WERI-Rb-1 (cell line): ENCODE results near the gene CTDSP1.
A peak's percentile ranks its signal among the peaks of the same experiment; 100 is the strongest.

ENCODE experiments used
- DNase-seq: peaks from one replicate; pipeline ENCODE4 v3.0.0-alpha.2; 2020
- H3K27ac ChIP-seq: fragments of 250-450 bp; sonication (Bioruptor Pico); 2 replicates; pipeline ENCODE4 v1.5.1; 2020; ENCODE audit warnings: mild to moderate bottlenecking, moderate library complexity
- H3K27me3 ChIP-seq: fragments of 250-450 bp; sonication (Bioruptor Pico); 2 replicates; pipeline ENCODE4 v1.5.1; 2021; ENCODE audit warnings: mild to moderate bottlenecking, low read depth, moderate library complexity; ENCODE audit not compliant: insufficient read depth, severe bottlenecking
- H3K36me3 ChIP-seq: fragments of 250-450 bp; sonication (Bioruptor Pico); 2 replicates; pipeline ENCODE4 v1.5.1; 2020; ENCODE audit warnings: mild to moderate bottlenecking, moderate library complexity
- H3K4me3 ChIP-seq: 2 replicates; pipeline ENCODE4 v1.5.1; 2011; ENCODE audit warnings: low read depth, mild to moderate bottlenecking, control low read depth, low read length
- H3K9me3 ChIP-seq: fragments of 250-450 bp; sonication (Bioruptor Pico); 2 replicates; pipeline ENCODE4 v1.5.1; 2021; ENCODE audit warnings: mild to moderate bottlenecking, moderate library complexity; ENCODE audit not compliant: severe bottlenecking
- CTCF ChIP-seq: IDR thresholded peaks from 2 replicates; pipeline ENCODE4 v1.5.1; 2011; ENCODE audit warnings: low read depth, mild to moderate bottlenecking, control low read depth, inconsistent platforms, low read length

The CTDSP1 gene

DNA sequence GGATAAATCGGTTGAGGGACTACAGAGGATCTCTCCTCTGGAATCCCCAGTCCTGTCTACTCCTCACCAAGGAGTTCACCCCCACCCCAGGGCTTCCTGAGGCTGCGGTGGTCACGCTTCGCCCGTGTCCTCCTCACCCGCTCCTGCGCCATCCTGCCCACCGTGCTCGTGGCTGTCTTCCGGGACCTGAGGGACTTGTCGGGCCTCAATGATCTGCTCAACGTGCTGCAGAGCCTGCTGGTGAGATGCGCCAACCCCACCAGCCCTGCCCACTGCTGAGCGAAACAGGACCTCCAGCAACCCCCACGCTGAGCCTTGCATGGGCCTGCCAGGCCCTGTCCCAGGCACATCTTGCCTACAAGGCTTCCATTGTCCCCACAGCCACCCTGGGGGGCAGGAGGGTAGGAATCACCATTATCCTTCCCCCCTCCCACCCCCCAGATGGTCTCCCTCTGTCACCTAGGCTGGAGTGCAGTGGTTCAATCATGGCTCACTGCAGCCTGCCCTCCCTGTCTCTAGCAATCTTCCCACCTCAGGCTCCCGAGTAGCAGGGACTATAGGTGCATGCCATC is 6.7 kb upstream of the CTDSP1 start:
- no peak overlapping the region for H3K27ac ChIP-seq
- H3K4me3 ChIP-seq, result no peak overlapping the region
- no peaks in the 10 kb centered on the region for H3K9me3 ChIP-seq
- no peak for DNase-seq
- no peaks in the 10 kb centered on the region for H3K36me3 ChIP-seq
- no peaks in the 10 kb centered on the region for H3K27me3 ChIP-seq
- no peak for TF ChIP-seq CTCF

DNA sequence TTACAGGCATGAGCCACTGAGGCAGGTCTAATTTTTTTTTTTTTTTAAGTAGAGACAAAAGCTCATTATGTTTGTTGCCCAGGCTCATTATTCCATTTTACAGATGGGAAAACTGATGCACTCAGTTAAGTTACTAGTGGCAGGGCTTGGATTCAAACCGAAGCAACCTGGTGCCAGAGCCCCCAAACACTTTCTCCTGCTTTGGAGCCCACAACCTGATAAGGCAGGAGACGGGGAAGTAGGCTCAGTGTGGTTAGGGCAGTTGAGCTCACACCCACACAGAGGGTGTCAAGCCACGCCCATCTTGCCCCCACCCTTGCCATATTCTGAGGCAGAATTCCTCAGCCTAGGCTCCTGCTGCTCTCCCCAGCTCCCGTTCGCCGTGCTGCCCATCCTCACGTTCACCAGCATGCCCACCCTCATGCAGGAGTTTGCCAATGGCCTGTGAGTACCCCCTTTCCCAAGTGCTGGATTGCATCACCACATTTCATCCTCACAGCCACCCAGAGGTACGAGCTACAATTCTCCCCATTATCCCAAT is 5.8 kb upstream of the CTDSP1 start:
- Histone ChIP-seq H3K9me3 (no peaks in the 10 kb centered on the region), H3K27me3 (no peaks in the 10 kb centered on the region), H3K27ac (no peak overlapping the region), H3K36me3 (no peaks in the 10 kb centered on the region), H3K4me3 (no peak overlapping the region)
- TF ChIP-seq CTCF, result no peak
- no peak for DNase-seq

- DNase-seq, result no peak
- H3K27me3 ChIP-seq, result no peaks in the 10 kb centered on the region
- no peak for TF ChIP-seq CTCF
- no peak overlapping the region for H3K4me3 ChIP-seq
- no peaks in the 10 kb centered on the region for H3K36me3 ChIP-seq
- no peaks in the 10 kb centered on the region for H3K9me3 ChIP-seq
- H3K27ac ChIP-seq, result no peak overlapping the region
Observed at GRCh38 chr2:218394298-218395089, 5.2 kb upstream of the CTDSP1 start.

GRCh38 chr2:218395090-218395444 is 4.6 kb upstream of the CTDSP1 start:
- no peak for DNase-seq
- TF ChIP-seq CTCF, result no peak
- no peak overlapping the region; the same call in 1 of the 2 replicates for H3K4me3 ChIP-seq
- H3K27me3 ChIP-seq, result no peaks in the 10 kb centered on the region
- H3K36me3 ChIP-seq, result no peaks in the 10 kb centered on the region
- H3K27ac ChIP-seq, result no peak overlapping the region
- no peaks in the 10 kb centered on the region for H3K9me3 ChIP-seq

DNA sequence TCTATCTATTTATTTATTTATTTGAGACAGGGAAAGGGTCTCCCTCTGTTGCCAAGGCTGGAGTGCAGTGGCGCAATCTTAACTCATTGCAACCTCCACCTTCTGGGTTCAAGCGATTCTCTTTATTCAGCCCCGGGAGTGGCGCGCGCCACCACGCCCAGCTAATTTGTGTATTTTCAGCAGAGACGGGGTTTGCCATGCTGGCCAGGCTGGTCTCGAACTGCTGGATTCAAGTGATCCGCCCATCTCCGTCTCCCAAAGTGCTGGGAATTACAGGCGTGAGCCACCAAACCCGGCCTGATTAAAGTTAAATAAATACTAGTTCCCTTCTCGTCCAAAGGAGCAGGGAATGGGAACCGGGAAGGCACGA is 4.2 kb upstream of the CTDSP1 start:
- Histone ChIP-seq H3K36me3 (no peaks in the 10 kb centered on the region), H3K4me3 (peak overlapping the region; percentile 93), H3K9me3 (no peaks in the 10 kb centered on the region), H3K27ac (peak overlapping the region; percentile 98), H3K27me3 (no peaks in the 10 kb centered on the region)
- DNase-seq, result no peak
- no peak for TF ChIP-seq CTCF
